ENCODE results near the gene DHX15. TPM values are rescaled to one million over a fixed set of nuclear protein-coding genes. Genes with fewer than 3 reads are reported as not detected.
"Not testable (repeated sequence)": the region's sequence is repeated elsewhere in the genome, so short reads cannot be mapped to it uniquely, and the experiment has no call there.

DHX15 gene
- total and polyA plus RNA-seq, 2 experiments from 2014 or later, result 80.4 to 117 TPM

GRCh38 chr4:24510091-24510490 lies 74.3 kb downstream of the DHX15 start:
- TF ChIP-seq EZH2 (IDR thresholded peaks at IDR 0.05; ENCODE audit: insufficient read depth, poor library complexity, severe bottlenecking) (no peak), EZH2phosphoT487 (IDR thresholded peaks at IDR 0.05; ENCODE audit: insufficient read depth, low read depth) (no peak)
- Histone ChIP-seq H3K9me2 (ENCODE audit: insufficient read depth) (no peaks in the 10 kb centered on the region), H2AFZ (no peak overlapping the region), H4K20me1 (ENCODE audit: insufficient read depth) (no peaks in the 10 kb centered on the region), H3K4me1 (ENCODE audit: insufficient read depth) (no peaks in the 10 kb centered on the region), H3K9me3 (ENCODE audit: low read depth) (no peaks in the 10 kb centered on the region), H3K27me3 (replicated peaks; ENCODE audit: insufficient read depth) (no peaks in the 10 kb centered on the region), H3F3A (ENCODE audit: insufficient read depth) (no peaks in the 10 kb centered on the region; the same call in 1 of the 2 replicates), H3K36me3 (ENCODE audit: low read depth) (no peaks in the 10 kb centered on the region), H3K4me2 (ENCODE audit: unreplicated experiment) (no peak overlapping the region), H3K79me2 (ENCODE audit: insufficient read depth) (no peaks in the 10 kb centered on the region), H3K9ac (no peak overlapping the region), H3K27ac (no peak overlapping the region), H3K4me3 (no peak overlapping the region)
- in situ Hi-C loops (cut with MboI), result no loop called here
- DNase-seq, result no peak
- WGBS, 2 experiments (ENCODE audit: low coverage in 1 of 2, low lambda C conversion rate in 2 of 2, missing lambda C conversion rate in 2 of 2), result 78 to 84% methylated on average over 5 of the region's 5 CpGs

GRCh38 chr4:24508541-24508940 lies 75.8 kb downstream of the DHX15 start:
- no peaks in the 10 kb centered on the region for H3K9me3 ChIP-seq (ENCODE audit: low read depth)
- H3K4me3 ChIP-seq, result no peak overlapping the region
- no peaks in the 10 kb centered on the region for H4K20me1 ChIP-seq (ENCODE audit: insufficient read depth)
- no peak overlapping the region for H3K9ac ChIP-seq
- H3K27ac ChIP-seq, result no peak overlapping the region
- no peak overlapping the region for H2AFZ ChIP-seq
- H3K9me2 ChIP-seq (ENCODE audit: insufficient read depth), result no peaks in the 10 kb centered on the region
- H3K79me2 ChIP-seq (ENCODE audit: insufficient read depth), result no peaks in the 10 kb centered on the region
- H3K27me3 ChIP-seq (replicated peaks; ENCODE audit: insufficient read depth), result no peaks in the 10 kb centered on the region
- TF ChIP-seq EZH2phosphoT487 (IDR thresholded peaks at IDR 0.05; ENCODE audit: insufficient read depth, low read depth) (no peak), EZH2 (IDR thresholded peaks at IDR 0.05; ENCODE audit: insufficient read depth, poor library complexity, severe bottlenecking) (no peak)
- DNase-seq, result no peak
- 96 to 100% methylated on average over 2 of the region's 2 CpGs for WGBS, 2 experiments (ENCODE audit: low coverage in 1 of 2, low lambda C conversion rate in 2 of 2, missing lambda C conversion rate in 2 of 2)
- in situ Hi-C loops (cut with MboI), result no loop called here
- no peaks in the 10 kb centered on the region for H3K4me1 ChIP-seq (ENCODE audit: insufficient read depth)
- H3F3A ChIP-seq (ENCODE audit: insufficient read depth), result no peaks in the 10 kb centered on the region; the same call in 1 of the 2 replicates
- H3K36me3 ChIP-seq (ENCODE audit: low read depth), result no peaks in the 10 kb centered on the region
- H3K4me2 ChIP-seq (ENCODE audit: unreplicated experiment), result no peak overlapping the region

GRCh38 chr4:24507439-24507838 lies 76.9 kb downstream of the DHX15 start:
- DNase-seq, result no peak
- Histone ChIP-seq H3K4me1 (ENCODE audit: insufficient read depth) (no peaks in the 10 kb centered on the region), H3K4me2 (ENCODE audit: unreplicated experiment) (no peak overlapping the region), H4K20me1 (ENCODE audit: insufficient read depth) (no peaks in the 10 kb centered on the region), H3K27ac (no peak overlapping the region), H3K4me3 (no peak overlapping the region), H3K9me2 (ENCODE audit: insufficient read depth) (no peaks in the 10 kb centered on the region), H3F3A (ENCODE audit: insufficient read depth) (no peaks in the 10 kb centered on the region; the same call in 1 of the 2 replicates), H3K36me3 (ENCODE audit: low read depth) (no peaks in the 10 kb centered on the region), H3K9me3 (ENCODE audit: low read depth) (no peaks in the 10 kb centered on the region), H3K9ac (no peak overlapping the region), H3K79me2 (ENCODE audit: insufficient read depth) (no peaks in the 10 kb centered on the region), H2AFZ (no peak overlapping the region), H3K27me3 (replicated peaks; ENCODE audit: insufficient read depth) (no peaks in the 10 kb centered on the region; the same call in 1 of the 2 replicates)
- TF ChIP-seq EZH2phosphoT487 (IDR thresholded peaks at IDR 0.05; ENCODE audit: insufficient read depth, low read depth), result no peak
- no peak for TF ChIP-seq EZH2 (IDR thresholded peaks at IDR 0.05; ENCODE audit: insufficient read depth, poor library complexity, severe bottlenecking)
- 88% methylated on average over 7 of the region's 7 CpGs for WGBS, 2 experiments (ENCODE audit: low coverage in 1 of 2, low lambda C conversion rate in 2 of 2, missing lambda C conversion rate in 2 of 2)
- in situ Hi-C loops (cut with MboI), result no loop called here

GRCh38 chr4:24503090-24503489 lies 81.3 kb downstream of the DHX15 start:
- H3K9me3 ChIP-seq (ENCODE audit: low read depth); H3K79me2 ChIP-seq (ENCODE audit: insufficient read depth); H2AFZ ChIP-seq; in situ Hi-C loops (cut with MboI); H3K36me3 ChIP-seq (ENCODE audit: low read depth); H3K9me2 ChIP-seq (ENCODE audit: insufficient read depth); H3K4me3 ChIP-seq; H3K9ac ChIP-seq; DNase-seq; H3K4me2 ChIP-seq (ENCODE audit: unreplicated experiment); H3K4me1 ChIP-seq (ENCODE audit: insufficient read depth); H3F3A ChIP-seq (ENCODE audit: insufficient read depth); H3K27me3 ChIP-seq (replicated peaks; ENCODE audit: insufficient read depth); H3K27ac ChIP-seq; H4K20me1 ChIP-seq (ENCODE audit: insufficient read depth): not testable (repeated sequence)
- 68 to 70% methylated on average over 10 of the region's 10 CpGs for WGBS, 2 experiments (ENCODE audit: low coverage in 1 of 2, low lambda C conversion rate in 2 of 2, missing lambda C conversion rate in 2 of 2)

GRCh38 chr4:24497221-24497620 lies 87.1 kb downstream of the DHX15 start:
- no peak overlapping the region for H3K9ac ChIP-seq
- no peaks in the 10 kb centered on the region for H3F3A ChIP-seq (ENCODE audit: insufficient read depth)
- H4K20me1 ChIP-seq (ENCODE audit: insufficient read depth), result no peaks in the 10 kb centered on the region
- in situ Hi-C loops (cut with MboI), result no loop called here
- H3K27ac ChIP-seq, result no peak overlapping the region
- 69 to 71% methylated on average over 7 of the region's 7 CpGs for WGBS, 2 experiments (ENCODE audit: low coverage in 1 of 2, low lambda C conversion rate in 2 of 2, missing lambda C conversion rate in 2 of 2)
- H3K9me3 ChIP-seq (ENCODE audit: low read depth), result no peaks in the 10 kb centered on the region
- peak; percentile 20 for DNase-seq
- H3K4me2 ChIP-seq (ENCODE audit: unreplicated experiment), result no peak overlapping the region
- no peaks in the 10 kb centered on the region for H3K36me3 ChIP-seq (ENCODE audit: low read depth)
- H2AFZ ChIP-seq, result no peak overlapping the region
- H3K9me2 ChIP-seq (ENCODE audit: insufficient read depth), result no peaks in the 10 kb centered on the region
- no peaks in the 10 kb centered on the region for H3K4me1 ChIP-seq (ENCODE audit: insufficient read depth)
- no peak for TF ChIP-seq EZH2phosphoT487 (IDR thresholded peaks at IDR 0.05; ENCODE audit: insufficient read depth, low read depth)
- no peak for TF ChIP-seq EZH2 (IDR thresholded peaks at IDR 0.05; ENCODE audit: insufficient read depth, poor library complexity, severe bottlenecking)
- no peaks in the 10 kb centered on the region for H3K79me2 ChIP-seq (ENCODE audit: insufficient read depth)
- H3K4me3 ChIP-seq, result no peak overlapping the region
- H3K27me3 ChIP-seq (replicated peaks; ENCODE audit: insufficient read depth), result no peaks in the 10 kb centered on the region; the same call in 1 of the 2 replicates

Data from GM23248 (cell line).